KMS-11 (cell line): Measurements from ENCODE around the gene TRAK1.

Experiments
- H2AFZ ChIP-seq: fragments of 200-600 bp; sonication (generic); 2 replicates; pipeline ENCODE4 v1.6.1; 2016; ENCODE audit warnings: antibody characterized with exemption, mixed run types, low read depth
- H3K27ac ChIP-seq: fragments of 200-600 bp; sonication (generic); 2 replicates; pipeline ENCODE4 v1.6.1; 2016; ENCODE audit warnings: mild to moderate bottlenecking, mixed run types
- H3K27me3 ChIP-seq: fragments of 200-600 bp; sonication (generic); 2 replicates; pipeline ENCODE4 v1.6.1; 2017; ENCODE audit warnings: mild to moderate bottlenecking, low read depth, mixed run types, moderate library complexity; ENCODE audit not compliant: insufficient read depth
- H3K36me3 ChIP-seq: fragments of 200-600 bp; sonication (generic); 2 replicates; pipeline ENCODE4 v1.6.1; 2017; ENCODE audit warnings: mild to moderate bottlenecking, mixed run types; ENCODE audit not compliant: insufficient read depth
- H3K4me1 ChIP-seq: fragments of 200-600 bp; sonication (generic); 2 replicates; pipeline ENCODE4 v1.6.1; 2016; ENCODE audit warnings: mild to moderate bottlenecking, low read depth, mixed run types; ENCODE audit not compliant: poor library complexity, severe bottlenecking
- H3K4me2 ChIP-seq: fragments of 200-600 bp; sonication (generic); 2 replicates; pipeline ENCODE4 v1.7.0; 2016; ENCODE audit warnings: mild to moderate bottlenecking, mixed run types
- H3K4me3 ChIP-seq: fragments of 200-600 bp; sonication (generic); IDR thresholded peaks from 2 replicates; pipeline ENCODE4 v1.6.1; 2017; ENCODE audit warnings: low read depth, low read length, mixed read lengths; ENCODE audit not compliant: insufficient read depth
- H3K79me2 ChIP-seq: fragments of 200-600 bp; sonication (generic); 2 replicates; pipeline ENCODE4 v1.6.1; 2016; ENCODE audit warnings: low read depth, mixed run types; ENCODE audit not compliant: insufficient read depth
- H3K9ac ChIP-seq: fragments of 200-600 bp; sonication (generic); 2 replicates; pipeline ENCODE4 v1.6.1; 2016; ENCODE audit warnings: mild to moderate bottlenecking, mixed run types
- H4K20me1 ChIP-seq: fragments of 200-600 bp; sonication (generic); 2 replicates; pipeline ENCODE4 v1.6.1; 2016; ENCODE audit warnings: mild to moderate bottlenecking, mixed run types; ENCODE audit not compliant: insufficient read depth
- TF ChIP-seq, protein P1 (sequence below): fragments of 200-600 bp; sonication (generic); conservative IDR thresholded peaks from 2 replicates; pipeline ENCODE4 v1.6.1; 2017; ENCODE audit warnings: low read depth, mild to moderate bottlenecking, antibody characterized with exemption, low read length, moderate library complexity, mixed read lengths

Gene TRAK1

DNA sequence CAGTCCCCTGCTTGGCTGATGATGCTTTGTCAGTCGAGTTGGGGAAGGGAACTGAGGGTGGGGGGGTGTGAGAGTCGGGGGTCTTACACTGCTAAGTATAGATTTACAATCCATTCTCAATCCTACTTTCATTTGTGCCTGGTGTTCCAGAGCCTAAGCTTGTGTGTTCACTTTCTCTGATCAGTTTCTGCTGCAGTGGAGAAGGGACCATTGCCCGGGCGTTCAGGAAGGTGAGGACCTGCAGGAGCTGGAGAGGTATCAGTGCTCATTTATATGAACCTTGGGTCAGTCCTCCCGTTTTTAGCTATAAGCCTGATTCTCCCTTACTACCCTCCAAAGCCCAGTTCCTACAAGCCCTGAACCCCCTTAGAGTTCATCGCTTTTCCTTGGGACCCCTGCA is 41.0 kb upstream of the TRAK1 start:
- no peaks in the 10 kb centered on the region for H3K36me3 ChIP-seq
- no peaks in the 10 kb centered on the region for H3K79me2 ChIP-seq
- H3K4me1 ChIP-seq = peaks cover 6% of the 10 kb centered on the region
- H3K27me3 ChIP-seq = no peaks in the 10 kb centered on the region
- no peak overlapping the region for H3K4me3 ChIP-seq
- no peak overlapping the region for H3K27ac ChIP-seq
- TF ChIP-seq, protein P1, sequence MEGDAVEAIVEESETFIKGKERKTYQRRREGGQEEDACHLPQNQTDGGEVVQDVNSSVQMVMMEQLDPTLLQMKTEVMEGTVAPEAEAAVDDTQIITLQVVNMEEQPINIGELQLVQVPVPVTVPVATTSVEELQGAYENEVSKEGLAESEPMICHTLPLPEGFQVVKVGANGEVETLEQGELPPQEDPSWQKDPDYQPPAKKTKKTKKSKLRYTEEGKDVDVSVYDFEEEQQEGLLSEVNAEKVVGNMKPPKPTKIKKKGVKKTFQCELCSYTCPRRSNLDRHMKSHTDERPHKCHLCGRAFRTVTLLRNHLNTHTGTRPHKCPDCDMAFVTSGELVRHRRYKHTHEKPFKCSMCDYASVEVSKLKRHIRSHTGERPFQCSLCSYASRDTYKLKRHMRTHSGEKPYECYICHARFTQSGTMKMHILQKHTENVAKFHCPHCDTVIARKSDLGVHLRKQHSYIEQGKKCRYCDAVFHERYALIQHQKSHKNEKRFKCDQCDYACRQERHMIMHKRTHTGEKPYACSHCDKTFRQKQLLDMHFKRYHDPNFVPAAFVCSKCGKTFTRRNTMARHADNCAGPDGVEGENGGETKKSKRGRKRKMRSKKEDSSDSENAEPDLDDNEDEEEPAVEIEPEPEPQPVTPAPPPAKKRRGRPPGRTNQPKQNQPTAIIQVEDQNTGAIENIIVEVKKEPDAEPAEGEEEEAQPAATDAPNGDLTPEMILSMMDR = no peak
- H3K4me2 ChIP-seq = no peak overlapping the region
- no peaks in the 10 kb centered on the region for H4K20me1 ChIP-seq
- H3K9ac ChIP-seq = no peak overlapping the region
- no peak overlapping the region for H2AFZ ChIP-seq

DNA sequence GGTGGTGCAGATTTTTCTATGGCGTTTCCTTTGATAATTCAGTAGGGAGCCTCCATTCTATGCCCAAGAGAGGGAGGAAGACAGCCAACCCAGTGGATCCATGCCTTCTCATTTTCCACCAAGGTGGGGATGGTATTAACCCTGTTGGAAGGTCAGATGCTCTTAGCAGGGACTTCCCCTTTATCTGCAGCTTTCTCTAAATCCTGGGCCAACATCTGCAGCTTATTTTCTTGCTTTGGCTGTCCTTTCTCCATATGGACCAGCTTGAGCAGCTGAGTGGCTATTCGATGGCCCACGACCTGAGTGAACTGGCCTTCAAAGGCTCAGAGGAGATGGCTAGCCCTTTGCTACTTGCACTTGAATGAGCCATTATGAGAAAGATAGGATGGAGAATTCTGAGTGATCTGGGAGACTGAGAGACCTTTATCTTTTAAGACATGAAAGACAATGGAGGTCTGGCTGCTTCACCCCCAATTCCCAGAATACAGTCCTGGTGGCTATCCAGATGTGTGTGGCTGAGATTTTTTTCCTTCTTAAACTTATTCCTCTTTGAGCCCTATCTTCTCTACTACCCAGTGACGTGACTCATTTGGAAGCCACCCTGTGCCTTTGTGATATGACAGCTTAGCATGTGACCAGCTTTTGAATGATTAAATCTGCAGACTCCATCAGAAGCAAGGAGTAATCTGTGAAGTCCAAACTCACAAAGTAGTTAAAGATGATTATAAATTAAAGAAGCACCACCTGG is 39.6 kb upstream of the TRAK1 start:
- TF ChIP-seq, protein P1 = no peak
- Histone ChIP-seq H3K4me3 (no peak overlapping the region), H3K9ac (no peak overlapping the region), H4K20me1 (no peaks in the 10 kb centered on the region), H3K36me3 (no peaks in the 10 kb centered on the region), H3K4me1 (peaks cover 6% of the 10 kb centered on the region), H3K79me2 (no peaks in the 10 kb centered on the region), H2AFZ (no peak overlapping the region), H3K27me3 (no peaks in the 10 kb centered on the region), H3K4me2 (no peak overlapping the region), H3K27ac (no peak overlapping the region)

DNA sequence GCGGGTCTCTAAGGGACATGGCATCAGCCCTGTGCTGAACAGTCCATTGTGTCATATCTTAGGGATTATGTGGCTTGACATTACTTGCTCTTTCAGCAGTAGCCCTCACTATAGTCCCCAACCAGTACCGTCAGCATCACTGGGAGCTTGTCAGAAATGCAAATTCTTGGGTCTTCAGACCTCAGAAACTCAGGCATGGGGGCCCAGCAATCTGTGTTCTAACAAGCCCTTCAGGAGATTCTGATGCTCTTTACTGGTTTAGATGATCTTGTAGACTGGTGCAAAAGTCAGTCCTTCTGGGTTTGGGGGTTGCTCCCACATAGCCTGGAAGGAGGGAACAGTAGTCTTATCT is 39.0 kb upstream of the TRAK1 start:
- no peaks in the 10 kb centered on the region for H3K27me3 ChIP-seq
- H3K36me3 ChIP-seq = no peaks in the 10 kb centered on the region
- H3K4me2 ChIP-seq = no peak overlapping the region
- TF ChIP-seq, protein P1 = no peak
- H3K4me3 ChIP-seq = no peak overlapping the region
- no peaks in the 10 kb centered on the region for H4K20me1 ChIP-seq
- H2AFZ ChIP-seq = no peak overlapping the region
- no peaks in the 10 kb centered on the region for H3K79me2 ChIP-seq
- no peak overlapping the region for H3K9ac ChIP-seq
- H3K4me1 ChIP-seq = peaks cover 6% of the 10 kb centered on the region
- H3K27ac ChIP-seq = no peak overlapping the region

DNA sequence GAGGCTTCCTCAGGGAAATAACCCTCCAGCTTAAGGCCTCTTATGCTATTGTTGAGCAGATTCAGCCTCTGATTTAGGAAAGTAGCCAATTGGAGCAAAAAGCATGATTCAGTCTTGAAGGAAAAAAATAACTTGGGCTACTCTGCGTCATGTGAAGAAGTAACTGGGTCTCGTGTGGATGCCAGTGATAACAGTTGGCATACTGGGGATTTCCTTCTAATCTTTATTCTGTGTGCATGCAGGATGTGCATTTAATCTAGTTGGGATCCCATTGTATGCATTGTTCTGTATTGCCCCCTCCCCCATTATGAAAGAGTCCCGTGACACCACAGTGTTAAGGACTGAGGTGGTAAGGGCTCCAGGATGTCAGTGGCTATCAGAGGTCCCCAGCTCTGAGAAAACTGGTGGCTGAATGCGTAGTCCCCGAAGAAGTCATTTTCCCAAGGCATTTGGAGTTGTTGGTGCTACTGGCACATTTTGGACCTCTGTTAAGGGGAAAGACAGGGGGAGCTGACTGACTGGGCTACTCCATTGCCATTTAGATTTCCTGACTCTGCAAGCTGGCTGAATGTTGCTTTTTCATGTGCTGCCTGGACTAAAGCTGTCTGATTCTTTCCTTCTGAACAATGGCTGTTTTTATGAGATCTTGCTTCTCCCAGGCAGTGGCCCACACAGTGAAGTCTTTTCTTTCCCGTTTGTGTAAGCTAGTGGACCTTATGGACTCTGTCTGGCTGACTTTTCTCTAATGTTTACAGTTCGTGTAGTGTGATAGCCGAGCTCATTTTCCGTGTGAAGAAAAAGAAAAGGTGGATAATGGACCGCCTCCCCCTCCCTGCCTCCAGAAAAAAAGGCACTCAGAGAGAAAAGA is 38.4 kb upstream of the TRAK1 start:
- no peak overlapping the region for H3K4me3 ChIP-seq
- peaks cover 6% of the 10 kb centered on the region for H3K4me1 ChIP-seq
- TF ChIP-seq, protein P1 = no peak
- no peaks in the 10 kb centered on the region for H3K36me3 ChIP-seq
- H2AFZ ChIP-seq = no peak overlapping the region
- no peaks in the 10 kb centered on the region for H3K27me3 ChIP-seq
- no peaks in the 10 kb centered on the region for H4K20me1 ChIP-seq
- no peak overlapping the region for H3K4me2 ChIP-seq
- H3K27ac ChIP-seq = no peak overlapping the region
- H3K9ac ChIP-seq = no peak overlapping the region
- H3K79me2 ChIP-seq = no peaks in the 10 kb centered on the region
